Lung (tissue), 12 donors: Measurements from ENCODE around the gene PACRG. TPM values are rescaled to one million over a fixed set of nuclear protein-coding genes. Genes with fewer than 3 reads are reported as not detected.

Experiments
- ATAC-seq: fragments of 200-7000 bp; cut with Tn5 transposase; one replicate; pipeline ENCODE4 v1.9.1; 2020; ENCODE audit warnings: moderate number of reproducible peaks; ENCODE audit not compliant: insufficient read depth, low FRiP score
- DNase-seq, 3 donors: peaks; one replicate each; pipeline ENCODE4 v3.0.0-alpha.2; 2013 to 2017
- H3K27ac ChIP-seq, 2 donors: one replicate each; pipeline ENCODE4 v1.5.1; 2013; ENCODE audit warnings: mild to moderate bottlenecking in 2 of 2, moderate library complexity in 2 of 2, control low read depth in 1 of 2, inconsistent platforms in 1 of 2, low read depth in 1 of 2, low read length in 1 of 2
- H3K27me3 ChIP-seq, 3 donors: one replicate each; pipeline ENCODE4 v1.5.1; 2013; ENCODE audit warnings: low read length in 2 of 3; ENCODE audit not compliant: control insufficient read depth in 3 of 3, insufficient read depth in 3 of 3
- H3K36me3 ChIP-seq, 4 donors: one replicate each; pipeline ENCODE4 v1.5.1; 2013; ENCODE audit warnings: low read length in 4 of 4, mild to moderate bottlenecking in 1 of 4, moderate library complexity in 1 of 4; ENCODE audit not compliant: control insufficient read depth in 4 of 4, insufficient read depth in 4 of 4
- H3K4me1 ChIP-seq, 5 donors: one replicate each; pipeline ENCODE4 v1.5.1; 2013; ENCODE audit warnings: low read length in 5 of 5, mild to moderate bottlenecking in 2 of 5, moderate library complexity in 1 of 5; ENCODE audit not compliant: control insufficient read depth in 5 of 5, insufficient read depth in 5 of 5
- H3K4me3 ChIP-seq: one replicate; pipeline ENCODE4 v1.5.1; 2013; ENCODE audit warnings: mild to moderate bottlenecking, control low read depth, moderate library complexity
- H3K9ac ChIP-seq, 2 donors: one replicate each; pipeline ENCODE4 v1.5.1; 2013; ENCODE audit warnings: low read length in 2 of 2, control low read depth in 1 of 2; ENCODE audit not compliant: insufficient read depth in 1 of 2
- H3K9me3 ChIP-seq, 4 donors: one replicate each; pipeline ENCODE4 v1.5.1; 2013; ENCODE audit warnings: low read length in 3 of 4, mild to moderate bottlenecking in 1 of 4, moderate library complexity in 1 of 4; ENCODE audit not compliant: control insufficient read depth in 4 of 4, insufficient read depth in 3 of 4
- WGBS, 2 donors: extraction: QIAGEN DNeasy Blood & Tissue Kit; methylation state at CpG; one replicate each; pipeline ENCODE4 v1.1.7; 2013; 5-methylcytosine and 5-hydroxymethylcytosine counted together
- polyA plus RNA-seq, 2 donors: library from polyadenylated mRNA; stranded (reverse); fragments of 200-250 nt; gene quantifications; one replicate each; pipeline ENCODE4 v1.2.1, GENCODE V29; 2013
- total RNA-seq, 2 donors: library from RNA; depleted of rRNA in 1 of 2; stranded (reverse); fragments of >200 nt in 1 of 2; gene quantifications; one replicate each; pipeline ENCODE4 v1.2.1, GENCODE V29; 2014 to 2021
- TF ChIP-seq, protein P1 (sequence below): IDR thresholded peaks from 2 replicates; pipeline ENCODE4 v1.5.1; 2012; ENCODE audit warnings: mild to moderate bottlenecking; ENCODE audit errors: control extremely low read depth, extremely low read depth
- donor health status: control.
- donor health status: control.
- donor health status: Bipolar disorder and iron deficiency.
- donor health status: healthy.
- donor health status: DM: yes; HTN: yes; CAD: no.

PACRG gene
- total and polyA plus RNA-seq, 4 donors: 3.8 to 26.6 (median 7.4) TPM

DNA sequence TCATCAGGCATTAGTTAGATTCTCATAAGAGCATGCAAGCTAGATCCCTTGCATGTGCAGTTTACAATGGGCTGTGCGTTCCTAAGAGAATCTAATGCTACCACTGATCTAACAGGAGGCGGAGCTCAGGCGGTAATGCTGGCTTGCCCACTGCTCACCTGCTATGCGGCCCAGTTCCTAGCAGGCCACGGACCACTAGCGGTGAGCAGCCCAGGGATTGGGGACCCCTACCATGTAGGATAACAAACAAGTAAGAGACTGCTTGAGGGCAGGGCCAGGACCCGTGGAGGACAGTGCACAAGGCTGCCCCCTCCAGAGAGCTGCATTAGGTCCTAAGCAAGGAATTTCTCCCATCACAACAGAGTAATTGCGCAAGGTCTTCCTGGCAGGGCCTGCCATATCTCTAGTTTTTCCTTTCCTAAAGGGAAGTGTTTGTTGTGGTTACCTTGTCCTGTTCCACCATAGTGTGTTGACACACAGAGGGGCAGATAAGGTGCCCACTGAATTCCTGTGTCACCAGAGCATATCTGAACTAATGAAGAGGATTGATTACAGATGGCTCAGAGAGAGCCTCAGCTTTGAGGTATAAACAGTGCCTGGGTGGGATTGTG, 58.0 kb downstream of the PACRG start:
- H3K27ac ChIP-seq: no peak overlapping the region
- H3K9ac ChIP-seq: no peak overlapping the region
- ATAC-seq (no peak), DNase-seq (no peak)
- WGBS, 2 donors: 85 to 88% methylated on average over 8 of the region's 8 CpGs
- no peaks in the 10 kb centered on the region for H3K36me3 ChIP-seq
- peaks cover 0 to 5% (median 3%) of the 10 kb centered on the region in 4 donors for H3K9me3 ChIP-seq
- no peaks in the 10 kb centered on the region for H3K4me1 ChIP-seq
- TF ChIP-seq, protein P1, sequence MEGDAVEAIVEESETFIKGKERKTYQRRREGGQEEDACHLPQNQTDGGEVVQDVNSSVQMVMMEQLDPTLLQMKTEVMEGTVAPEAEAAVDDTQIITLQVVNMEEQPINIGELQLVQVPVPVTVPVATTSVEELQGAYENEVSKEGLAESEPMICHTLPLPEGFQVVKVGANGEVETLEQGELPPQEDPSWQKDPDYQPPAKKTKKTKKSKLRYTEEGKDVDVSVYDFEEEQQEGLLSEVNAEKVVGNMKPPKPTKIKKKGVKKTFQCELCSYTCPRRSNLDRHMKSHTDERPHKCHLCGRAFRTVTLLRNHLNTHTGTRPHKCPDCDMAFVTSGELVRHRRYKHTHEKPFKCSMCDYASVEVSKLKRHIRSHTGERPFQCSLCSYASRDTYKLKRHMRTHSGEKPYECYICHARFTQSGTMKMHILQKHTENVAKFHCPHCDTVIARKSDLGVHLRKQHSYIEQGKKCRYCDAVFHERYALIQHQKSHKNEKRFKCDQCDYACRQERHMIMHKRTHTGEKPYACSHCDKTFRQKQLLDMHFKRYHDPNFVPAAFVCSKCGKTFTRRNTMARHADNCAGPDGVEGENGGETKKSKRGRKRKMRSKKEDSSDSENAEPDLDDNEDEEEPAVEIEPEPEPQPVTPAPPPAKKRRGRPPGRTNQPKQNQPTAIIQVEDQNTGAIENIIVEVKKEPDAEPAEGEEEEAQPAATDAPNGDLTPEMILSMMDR: no peak
- H3K27me3 ChIP-seq: no peaks in the 10 kb centered on the region
- H3K4me3 ChIP-seq: no peak overlapping the region

DNA sequence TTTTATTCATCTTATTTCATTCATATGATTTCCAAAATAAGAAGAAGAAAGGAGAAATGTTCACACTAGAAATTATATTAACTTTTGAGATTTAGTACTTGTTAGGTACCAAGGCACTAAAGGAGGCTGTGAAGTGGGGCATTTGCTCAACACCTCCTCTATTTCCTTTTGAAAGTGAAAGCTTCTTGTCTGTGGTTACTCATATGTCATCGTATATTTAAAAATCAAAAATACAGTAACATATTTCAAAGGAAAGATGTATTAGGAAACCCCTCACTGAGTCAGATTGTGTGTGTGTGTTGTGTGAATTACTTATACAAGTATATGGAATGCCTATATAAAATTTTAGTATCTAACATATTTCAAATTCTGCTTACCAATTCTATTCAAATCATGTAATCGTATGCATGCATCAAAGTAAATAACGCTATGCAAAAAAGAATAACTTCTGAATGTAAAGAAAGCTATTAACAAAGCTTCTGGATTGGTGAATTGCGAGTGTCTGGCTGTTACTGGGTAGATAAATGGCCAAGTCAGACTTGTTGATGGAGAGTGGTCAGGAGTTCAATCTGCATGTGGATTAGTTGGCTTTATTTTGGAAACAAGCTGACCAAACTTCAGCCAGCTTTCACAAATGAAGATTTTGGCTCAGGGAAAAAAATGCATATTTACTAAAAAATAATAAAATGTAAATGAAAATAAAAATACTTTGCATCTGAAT, 70.9 kb downstream of the PACRG start:
- Histone ChIP-seq H3K36me3 (no peaks in the 10 kb centered on the region), H3K4me1 (no peaks in the 10 kb centered on the region), H3K27me3 (no peaks in the 10 kb centered on the region), H3K9me3 (no peaks in the 10 kb centered on the region), H3K4me3 (no peak overlapping the region), H3K9ac (no peak overlapping the region), H3K27ac (no peak overlapping the region)
- ATAC-seq: no peak
- no peak for DNase-seq
- WGBS, 2 donors: 66 to 71% methylated on average over 4 of the region's 4 CpGs
- TF ChIP-seq, protein P1: no peak

DNA sequence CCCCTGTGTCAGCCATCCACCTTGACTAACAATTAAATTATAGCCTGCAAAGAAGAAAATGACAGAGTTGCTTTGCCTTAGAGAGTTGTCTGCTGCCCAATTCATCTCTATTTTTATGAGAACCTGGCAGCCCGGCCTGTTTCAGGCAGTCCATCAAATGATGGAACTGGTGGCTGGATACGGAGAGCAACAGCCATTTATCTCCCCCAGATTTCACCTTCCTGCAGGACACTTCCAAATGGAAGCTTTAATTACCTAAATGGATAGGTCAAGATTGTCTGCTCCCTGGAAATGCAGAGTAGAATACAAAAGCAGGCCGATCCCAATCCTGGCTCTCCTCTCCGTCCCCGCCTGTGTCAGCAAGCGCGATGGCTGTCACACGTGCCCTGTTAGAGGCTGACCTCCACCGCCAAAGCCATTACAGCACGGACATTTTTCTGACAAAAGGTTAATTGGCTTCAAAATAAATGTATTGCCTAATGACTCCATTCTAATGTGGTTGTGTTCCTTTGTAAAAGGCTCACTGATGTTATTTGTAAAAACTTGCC, 86.7 kb downstream of the PACRG start:
- Histone ChIP-seq H3K9ac (no peak overlapping the region), H3K36me3 (no peaks in the 10 kb centered on the region), H3K27ac (no peak overlapping the region), H3K4me1 (no peaks in the 10 kb centered on the region), H3K4me3 (no peak overlapping the region), H3K27me3 (no peaks in the 10 kb centered on the region), H3K9me3 (peaks cover 0 to 4% (median 0%) of the 10 kb centered on the region in 4 donors)
- DNase-seq: no peak
- ATAC-seq: no peak
- TF ChIP-seq, protein P1: no peak
- 81 to 82% methylated on average over 10 of the region's 10 CpGs for WGBS, 2 donors
